Measurements from ENCODE around the gene ARF6. TPM values are rescaled to one million over a fixed set of nuclear protein-coding genes. Genes with fewer than 3 reads are reported as not detected.

Gene ARF6
- total RNA-seq, 1 experiment from 2014 or later: 88.8 TPM

GRCh38 chr14:49882826-49883694 is 9.8 kb upstream of the ARF6 start:
- H3K27ac ChIP-seq (ENCODE audit: low read depth, low read length): no peak overlapping the region
- H3K79me2 ChIP-seq (ENCODE audit: insufficient read depth, low read length): no peaks in the 10 kb centered on the region
- no TSS peak for BruUV-seq (replicated peaks)
- ATAC-seq: no peak
- no peak overlapping the region for H3K9ac ChIP-seq (ENCODE audit: low read length)
- TF ChIP-seq CEBPB (IDR thresholded peaks at IDR 0.05; ENCODE audit: low read depth) (no peak), SP1 (IDR thresholded peaks at IDR 0.05; ENCODE audit: low read depth) (no peak), RAD21 (IDR thresholded peaks at IDR 0.05; ENCODE audit: low read depth) (no peak), EGR1 (IDR thresholded peaks at IDR 0.05; ENCODE audit: low read depth) (no peak), ZBTB33 (IDR thresholded peaks at IDR 0.05; ENCODE audit: extremely low read depth, insufficient replicate concordance, low read length) (no peak), ATF3 (IDR thresholded peaks at IDR 0.05) (no peak)
- peaks cover 18 to 38% of the 10 kb centered on the region in 2 experiments for H3K4me1 ChIP-seq (ENCODE audit: control insufficient read depth in 1 of 2, insufficient read depth in 2 of 2, low read length in 2 of 2)
- ChIA-PET CTCF (no interaction called here), RAD21 (ENCODE audit: low non-redundant PET in 1 of 2, low total read pairs in 2 of 2, uncharacterized antibody in 2 of 2, unreplicated experiment in 2 of 2) (no interaction called here), POLR2A (no interaction called here)
- H3K9me3 ChIP-seq (ENCODE audit: control insufficient read depth in 1 of 2, insufficient read depth in 1 of 2, low read depth in 1 of 2, low read length in 2 of 2): no peaks in the 10 kb centered on the region
- intact Hi-C loops (cut with micrococcal nuclease): no loop called here
- no peaks in the 10 kb centered on the region for H3K36me3 ChIP-seq (ENCODE audit: control insufficient read depth in 1 of 2, insufficient read depth in 2 of 2, low read length in 2 of 2)
- H4K20me1 ChIP-seq (ENCODE audit: insufficient read depth): no peaks in the 10 kb centered on the region
- no peaks in the 10 kb centered on the region for H3K27me3 ChIP-seq (ENCODE audit: insufficient read depth, low read length)
- H3K4me3 ChIP-seq (replicated peaks in 1 of 2; ENCODE audit: low read depth in 1 of 2, low read length in 2 of 2): no peak overlapping the region
- no peaks in the 10 kb centered on the region for H3K9me2 ChIP-seq (ENCODE audit: insufficient read depth)
- no peak for DNase-seq (ENCODE audit: low read depth, low spot score)
- H3K4me2 ChIP-seq (ENCODE audit: low read length): 0 out of 2 replicates have a peak overlapping the region, but pooled peaks have one; percentile 9
- H2AFZ ChIP-seq (ENCODE audit: low read depth, low read length, poor library complexity, severe bottlenecking): peak overlapping the region; percentile 69

Data from HCT116 (cell line).